ENCODE results near the gene SFR1. TPM values are rescaled to one million over a fixed set of nuclear protein-coding genes. Genes with fewer than 3 reads are reported as not detected.

Gene SFR1
- total RNA-seq, 2 experiments from 2014 or later, result 13.9 to 14.8 TPM

DNA sequence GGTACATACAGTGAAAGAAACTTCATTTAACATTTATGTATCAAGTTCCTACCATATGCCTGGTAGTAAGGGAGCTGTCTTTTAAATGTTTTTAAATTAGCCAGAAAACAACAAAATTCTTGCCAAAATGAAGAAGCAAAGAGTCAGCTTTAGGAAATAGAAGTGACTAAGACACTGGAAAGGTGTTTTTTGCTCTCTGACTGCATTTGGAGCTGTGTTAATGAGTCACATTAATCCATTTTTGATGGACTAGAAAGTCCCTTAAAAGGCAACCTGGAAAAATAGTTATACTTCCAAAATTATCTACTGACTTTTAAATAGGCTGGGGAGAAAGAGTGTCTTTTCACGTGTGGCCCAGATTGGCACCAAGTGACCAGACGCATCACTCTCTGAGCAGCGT, 32.4 kb upstream of the SFR1 start:
- ChIA-PET CTCF (ENCODE audit: unreplicated experiment) (no interaction called here), POLR2A (interaction anchor here (0.6 to 1.0 kb wide), 2 partner anchors 12 to 1005 kb away, joined by 3 read pairs; no protein-coding TSS in a partner anchor)
- Histone ChIP-seq H3K79me2 (ENCODE audit: insufficient read depth, low read depth, low read length) (no peaks in the 10 kb centered on the region), H3K4me1 (ENCODE audit: insufficient read depth, low read length, poor library complexity, severe bottlenecking) (no peaks in the 10 kb centered on the region), H3K4me3 (ENCODE audit: low read depth, low read length, poor library complexity, severe bottlenecking) (no peak overlapping the region), H3K9me2 (ENCODE audit: insufficient read depth, low read length) (no peaks in the 10 kb centered on the region), H2AFZ (ENCODE audit: low read length) (no peak overlapping the region), H3K9me3 (ENCODE audit: low read length) (no peaks in the 10 kb centered on the region), H3K27ac (ENCODE audit: low read depth, low read length, poor library complexity, severe bottlenecking) (no peak overlapping the region), H4K20me1 (ENCODE audit: insufficient read depth, low read length) (no peaks in the 10 kb centered on the region), H3K36me3 (ENCODE audit: insufficient read depth, low read length) (no peaks in the 10 kb centered on the region), H3K4me2 (ENCODE audit: low read length) (no peak overlapping the region)
- intact Hi-C loops (cut with micrococcal nuclease; ENCODE audit: unreplicated experiment), result no loop called here
- no peak for TF ChIP-seq EZH2phosphoT487 (IDR thresholded peaks at IDR 0.05; ENCODE audit: borderline replicate concordance, low read depth, low read length)
- TF ChIP-seq, protein P1, sequence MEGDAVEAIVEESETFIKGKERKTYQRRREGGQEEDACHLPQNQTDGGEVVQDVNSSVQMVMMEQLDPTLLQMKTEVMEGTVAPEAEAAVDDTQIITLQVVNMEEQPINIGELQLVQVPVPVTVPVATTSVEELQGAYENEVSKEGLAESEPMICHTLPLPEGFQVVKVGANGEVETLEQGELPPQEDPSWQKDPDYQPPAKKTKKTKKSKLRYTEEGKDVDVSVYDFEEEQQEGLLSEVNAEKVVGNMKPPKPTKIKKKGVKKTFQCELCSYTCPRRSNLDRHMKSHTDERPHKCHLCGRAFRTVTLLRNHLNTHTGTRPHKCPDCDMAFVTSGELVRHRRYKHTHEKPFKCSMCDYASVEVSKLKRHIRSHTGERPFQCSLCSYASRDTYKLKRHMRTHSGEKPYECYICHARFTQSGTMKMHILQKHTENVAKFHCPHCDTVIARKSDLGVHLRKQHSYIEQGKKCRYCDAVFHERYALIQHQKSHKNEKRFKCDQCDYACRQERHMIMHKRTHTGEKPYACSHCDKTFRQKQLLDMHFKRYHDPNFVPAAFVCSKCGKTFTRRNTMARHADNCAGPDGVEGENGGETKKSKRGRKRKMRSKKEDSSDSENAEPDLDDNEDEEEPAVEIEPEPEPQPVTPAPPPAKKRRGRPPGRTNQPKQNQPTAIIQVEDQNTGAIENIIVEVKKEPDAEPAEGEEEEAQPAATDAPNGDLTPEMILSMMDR (conservative IDR thresholded peaks at IDR 0.05; ENCODE audit: low read length), result no peak
- DNase-seq (ENCODE audit: low spot score), result no peak
- no TSS peak for BruUV-seq (replicated peaks)

DNA sequence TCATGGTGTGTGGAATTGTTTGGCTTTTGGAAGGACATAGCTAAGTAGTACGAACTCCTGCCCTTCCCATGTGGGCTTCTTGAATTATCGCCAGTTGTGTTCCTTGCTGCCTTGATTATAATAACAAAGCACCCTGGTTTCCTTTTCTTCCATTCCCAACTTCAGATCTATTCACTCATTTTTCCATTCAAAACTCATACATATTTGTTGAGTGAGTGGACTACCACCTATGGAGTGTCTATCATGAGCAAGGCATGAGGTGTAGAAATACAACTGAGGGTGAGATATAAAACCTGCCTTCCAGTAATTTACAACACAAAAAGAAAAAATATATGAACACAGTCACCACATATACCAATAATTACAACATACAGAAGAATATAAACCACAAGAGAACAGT, 31.4 kb upstream of the SFR1 start:
- BruUV-seq (replicated peaks), result no TSS peak

DNA sequence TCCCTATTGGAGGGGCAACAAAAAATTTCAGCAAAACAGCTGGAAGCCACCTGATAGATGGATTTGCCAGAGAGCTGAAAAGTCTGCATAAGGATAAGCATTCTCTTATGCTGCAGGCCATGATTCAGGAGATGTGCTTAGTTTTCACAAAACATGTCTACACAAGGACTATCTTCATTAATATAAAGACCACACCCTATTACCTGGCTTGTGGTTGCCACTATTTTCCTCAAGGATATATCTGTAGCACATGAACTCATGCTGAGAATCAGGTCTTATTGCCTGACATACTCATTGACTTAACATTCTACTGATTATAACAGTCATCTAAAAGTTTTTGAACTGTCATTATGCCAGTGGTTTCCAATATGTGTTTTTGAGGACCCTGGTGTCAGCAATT, 29.2 kb upstream of the SFR1 start:
- no peaks in the 10 kb centered on the region for H4K20me1 ChIP-seq (ENCODE audit: insufficient read depth, low read length)
- TF ChIP-seq, protein P1 (conservative IDR thresholded peaks at IDR 0.05; ENCODE audit: low read length), result no peak
- TF ChIP-seq EZH2phosphoT487 (IDR thresholded peaks at IDR 0.05; ENCODE audit: borderline replicate concordance, low read depth, low read length), result no peak
- no peaks in the 10 kb centered on the region for H3K36me3 ChIP-seq (ENCODE audit: insufficient read depth, low read length)
- BruUV-seq (replicated peaks), result no TSS peak
- POLR2A ChIA-PET, result no interaction called here
- no peaks in the 10 kb centered on the region for H3K9me2 ChIP-seq (ENCODE audit: insufficient read depth, low read length)
- intact Hi-C loops (cut with micrococcal nuclease; ENCODE audit: unreplicated experiment), result no loop called here
- no peak overlapping the region for H3K4me3 ChIP-seq (ENCODE audit: low read depth, low read length, poor library complexity, severe bottlenecking)
- no peak overlapping the region for H2AFZ ChIP-seq (ENCODE audit: low read length)
- no peak for DNase-seq (ENCODE audit: low spot score)
- CTCF ChIA-PET (ENCODE audit: unreplicated experiment), result no interaction called here
- no peaks in the 10 kb centered on the region for H3K9me3 ChIP-seq (ENCODE audit: low read length)
- no peak overlapping the region for H3K27ac ChIP-seq (ENCODE audit: low read depth, low read length, poor library complexity, severe bottlenecking)
- H3K4me1 ChIP-seq (ENCODE audit: insufficient read depth, low read length, poor library complexity, severe bottlenecking), result no peaks in the 10 kb centered on the region
- no peak overlapping the region for H3K4me2 ChIP-seq (ENCODE audit: low read length)
- no peaks in the 10 kb centered on the region for H3K79me2 ChIP-seq (ENCODE audit: insufficient read depth, low read depth, low read length)

More for the DNA sequence above, 31.4 kb upstream of the SFR1 start:
- TF ChIP-seq, protein P1 (conservative IDR thresholded peaks at IDR 0.05; ENCODE audit: low read length), result no peak
- no peak for TF ChIP-seq EZH2phosphoT487 (IDR thresholded peaks at IDR 0.05; ENCODE audit: borderline replicate concordance, low read depth, low read length)
- Histone ChIP-seq H4K20me1 (ENCODE audit: insufficient read depth, low read length) (no peaks in the 10 kb centered on the region), H3K36me3 (ENCODE audit: insufficient read depth, low read length) (no peaks in the 10 kb centered on the region), H2AFZ (ENCODE audit: low read length) (no peak overlapping the region), H3K4me3 (ENCODE audit: low read depth, low read length, poor library complexity, severe bottlenecking) (no peak overlapping the region), H3K9me2 (ENCODE audit: insufficient read depth, low read length) (no peaks in the 10 kb centered on the region), H3K4me1 (ENCODE audit: insufficient read depth, low read length, poor library complexity, severe bottlenecking) (no peaks in the 10 kb centered on the region), H3K4me2 (ENCODE audit: low read length) (no peak overlapping the region), H3K27ac (ENCODE audit: low read depth, low read length, poor library complexity, severe bottlenecking) (no peak overlapping the region), H3K79me2 (ENCODE audit: insufficient read depth, low read depth, low read length) (no peaks in the 10 kb centered on the region), H3K9me3 (ENCODE audit: low read length) (no peaks in the 10 kb centered on the region)
- no peak for DNase-seq (ENCODE audit: low spot score)
- ChIA-PET CTCF (ENCODE audit: unreplicated experiment) (no interaction called here), POLR2A (interaction anchor here (0.7 kb wide), 1 partner anchor 9 kb away, joined by 3 read pairs; no protein-coding TSS in a partner anchor)
- intact Hi-C loops (cut with micrococcal nuclease; ENCODE audit: unreplicated experiment), result no loop called here
